HG03342 (cell line): Measurements from ENCODE around the gene TMEM121B.

Experiments used
- ATAC-seq: cut with Tn5 transposase; IDR thresholded peaks from one replicate; pipeline ENCODE4 v1.9.1; 2021; ENCODE audit warnings: mild to moderate bottlenecking, moderate library complexity; ENCODE audit not compliant: unreplicated experiment

TMEM121B gene

GRCh38 chr22:17140022-17140421 lies 18.9 kb upstream of the TMEM121B start:
- ATAC-seq: no peak

GRCh38 chr22:17138513-17138912 lies 17.4 kb upstream of the TMEM121B start:
- ATAC-seq: no peak

GRCh38 chr22:17137861-17138425 lies 16.8 kb upstream of the TMEM121B start:
- ATAC-seq: no peak

GRCh38 chr22:17137170-17137569 lies 16.0 kb upstream of the TMEM121B start:
- no peak for ATAC-seq

- no peak for ATAC-seq
Observed at GRCh38 chr22:17135153-17135760, 14.1 kb upstream of the TMEM121B start.

- ATAC-seq: no peak
Observed at GRCh38 chr22:17133137-17133536, 12.0 kb upstream of the TMEM121B start.

- no peak for ATAC-seq
Observed at GRCh38 chr22:17132112-17132511, 11.0 kb upstream of the TMEM121B start.

- ATAC-seq: no peak
Observed at GRCh38 chr22:17131686-17132085, 10.5 kb upstream of the TMEM121B start.

GRCh38 chr22:17130199-17130598 lies 9.0 kb upstream of the TMEM121B start:
- ATAC-seq: no peak

- no peak for ATAC-seq
Observed at GRCh38 chr22:17120711-17121232, 388 bp downstream of the TMEM121B start.

GRCh38 chr22:17120281-17120680 lies 879 bp downstream of the TMEM121B start:
- ATAC-seq: no peak

GRCh38 chr22:17119481-17120202 lies 1.5 kb downstream of the TMEM121B start:
- ATAC-seq: no peak

- ATAC-seq: no peak
Observed at GRCh38 chr22:17118342-17118741, 2.8 kb downstream of the TMEM121B start.

- no peak for ATAC-seq
Observed at GRCh38 chr22:17117890-17118289, 3.3 kb downstream of the TMEM121B start.

GRCh38 chr22:17117400-17117799 lies 3.8 kb downstream of the TMEM121B start:
- ATAC-seq: no peak

- ATAC-seq: no peak
Observed at GRCh38 chr22:17116572-17117330, 4.4 kb downstream of the TMEM121B start.

GRCh38 chr22:17115945-17116565 lies 5.1 kb downstream of the TMEM121B start:
- no peak for ATAC-seq

- ATAC-seq: no peak
Observed at GRCh38 chr22:17115236-17115635, 5.9 kb downstream of the TMEM121B start.

GRCh38 chr22:17114898-17115235 lies 6.3 kb downstream of the TMEM121B start:
- ATAC-seq: no peak

GRCh38 chr22:17114173-17114897 lies 6.8 kb downstream of the TMEM121B start:
- ATAC-seq: no peak
